Activated naive CD8-positive, alpha-beta T cell treated with anti-CD3 and anti-CD28 coated beads, Interleukin-2, amount 10 ng/mL, durations not matched to agents 7 days and 5 days (primary cell): ENCODE data around the gene SETBP1. TPM values are rescaled to one million over a fixed set of nuclear protein-coding genes. Genes with fewer than 3 reads are reported as not detected.

ENCODE experiments used
- ATAC-seq: fragments of 150-1000 bp; cut with Tn5 transposase; one replicate; pipeline ENCODE4 v1.10.0; 2021; ENCODE audit warnings: low read depth, moderate library complexity
- POLR2A ChIA-PET: fragments of 350-600 bp; sonication (Branson Sonifier 250); formaldehyde crosslinking; loops from one replicate; lab custom pipeline; 2021; ENCODE audit warnings: antibody characterized with exemption; lab: Charles Lee
- DNase-seq: peaks from one replicate; pipeline ENCODE4 v3.0.0; 2021
- H3K27ac Mint-ChIP-seq: one replicate; pipeline ENCODE4 v1.8.0; 2022; ENCODE audit warnings: mild to moderate bottlenecking, mixed read lengths
- H3K27me3 Mint-ChIP-seq: one replicate; pipeline ENCODE4 v1.8.0; 2022; ENCODE audit warnings: mild to moderate bottlenecking, moderate library complexity, mixed read lengths
- H3K36me3 Mint-ChIP-seq: one replicate; pipeline ENCODE4 v1.8.0; 2021; ENCODE audit warnings: mild to moderate bottlenecking, mixed read lengths
- H3K4me1 Mint-ChIP-seq: one replicate; pipeline ENCODE4 v1.8.0; 2021; ENCODE audit warnings: mixed read lengths
- H3K4me3 Mint-ChIP-seq: one replicate; pipeline ENCODE4 v1.8.0; 2022; ENCODE audit warnings: mild to moderate bottlenecking, moderate library complexity, mixed read lengths
- H3K9me3 Mint-ChIP-seq: one replicate; pipeline ENCODE4 v1.8.0; 2021; ENCODE audit warnings: mixed read lengths
- total RNA-seq, 2 experiments: library from RNA; stranded (reverse); gene quantifications; one replicate each; pipeline ENCODE4 v1.2.3, GENCODE V29; 2021

SETBP1 gene
- total RNA-seq, 2 experiments from 2014 or later: 1.8 to 1.9 TPM

DNA sequence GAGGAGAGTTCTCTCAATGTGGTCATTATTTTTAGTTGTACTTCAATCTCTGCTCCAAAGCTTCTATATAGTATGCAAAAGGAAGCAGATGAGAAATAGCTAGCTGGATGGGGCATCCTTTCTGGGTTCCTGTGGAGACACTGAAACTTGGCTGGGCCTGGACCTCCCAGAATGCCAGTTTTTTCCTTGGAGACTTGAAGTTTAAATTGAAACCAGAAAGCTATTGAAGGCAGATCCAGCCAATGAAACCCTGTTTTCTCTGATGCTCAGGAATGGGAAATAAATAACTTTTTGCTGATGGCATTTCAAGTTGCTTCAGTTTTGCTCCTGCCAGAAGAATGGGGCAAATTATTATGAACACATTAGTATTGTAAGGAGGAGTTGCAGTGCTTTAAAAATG lies 2.9 kb downstream of the SETBP1 start:
- no peak overlapping the region for H3K4me3 Mint-ChIP-seq
- peaks cover 12% of the 10 kb centered on the region for H3K27me3 Mint-ChIP-seq
- no peaks in the 10 kb centered on the region for H3K36me3 Mint-ChIP-seq
- ATAC-seq (no peak), DNase-seq (no peak)
- no peaks in the 10 kb centered on the region for H3K9me3 Mint-ChIP-seq
- H3K27ac Mint-ChIP-seq: no peak overlapping the region
- H3K4me1 Mint-ChIP-seq: peaks cover 4% of the 10 kb centered on the region
- POLR2A ChIA-PET: no interaction called here

DNA sequence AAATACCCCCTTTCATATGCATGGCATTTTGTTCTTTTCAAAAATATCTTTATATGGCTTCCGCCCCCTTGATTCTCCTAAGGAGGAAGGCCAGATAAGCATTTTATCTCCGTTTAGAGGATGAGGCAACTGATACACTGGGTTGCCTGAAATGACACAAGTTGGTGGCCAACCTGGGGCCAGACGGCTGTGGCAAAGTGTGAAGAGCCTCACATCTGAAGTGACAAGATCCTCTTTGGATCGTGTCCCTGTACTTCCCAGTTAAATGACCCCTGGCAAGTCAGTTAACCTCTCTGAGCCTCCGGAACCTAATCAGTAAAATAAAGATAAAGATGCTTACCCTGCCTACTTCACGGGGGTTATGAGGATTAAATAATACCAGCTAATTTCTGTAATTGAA lies 4.6 kb downstream of the SETBP1 start:
- Mint-ChIP-seq H3K4me3 (no peak overlapping the region), H3K9me3 (no peaks in the 10 kb centered on the region), H3K36me3 (no peaks in the 10 kb centered on the region), H3K27me3 (peaks cover 19% of the 10 kb centered on the region), H3K4me1 (peaks cover 2% of the 10 kb centered on the region), H3K27ac (no peak overlapping the region)
- no peak for ATAC-seq
- no peak for DNase-seq
- POLR2A ChIA-PET: no interaction called here

DNA sequence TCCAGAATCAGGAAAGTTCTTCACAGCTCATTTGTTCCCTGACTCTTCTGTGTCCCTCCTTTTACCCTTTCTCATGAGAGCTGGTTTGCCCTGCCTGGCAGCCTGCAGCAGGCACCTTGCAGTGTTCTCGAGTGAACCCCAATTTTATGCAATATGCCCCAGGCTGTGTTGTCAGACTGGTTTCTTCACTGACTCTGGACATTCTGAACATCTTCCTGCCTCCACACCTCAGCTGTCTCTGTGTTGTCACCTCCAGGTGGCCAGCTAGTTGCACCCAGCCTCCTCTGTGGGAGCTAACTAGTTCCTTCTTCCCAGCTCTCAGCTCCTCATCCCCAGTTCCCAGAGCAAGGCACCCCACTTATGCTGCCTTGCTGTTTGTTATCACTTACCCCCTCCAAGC lies 5.5 kb downstream of the SETBP1 start:
- H3K27ac Mint-ChIP-seq: no peak overlapping the region
- H3K4me3 Mint-ChIP-seq: no peak overlapping the region
- H3K27me3 Mint-ChIP-seq: peaks cover 25% of the 10 kb centered on the region
- POLR2A ChIA-PET: no interaction called here
- H3K4me1 Mint-ChIP-seq: peaks cover 2% of the 10 kb centered on the region
- ATAC-seq (no peak), DNase-seq (no peak)
- H3K9me3 Mint-ChIP-seq: no peaks in the 10 kb centered on the region
- no peaks in the 10 kb centered on the region for H3K36me3 Mint-ChIP-seq

DNA sequence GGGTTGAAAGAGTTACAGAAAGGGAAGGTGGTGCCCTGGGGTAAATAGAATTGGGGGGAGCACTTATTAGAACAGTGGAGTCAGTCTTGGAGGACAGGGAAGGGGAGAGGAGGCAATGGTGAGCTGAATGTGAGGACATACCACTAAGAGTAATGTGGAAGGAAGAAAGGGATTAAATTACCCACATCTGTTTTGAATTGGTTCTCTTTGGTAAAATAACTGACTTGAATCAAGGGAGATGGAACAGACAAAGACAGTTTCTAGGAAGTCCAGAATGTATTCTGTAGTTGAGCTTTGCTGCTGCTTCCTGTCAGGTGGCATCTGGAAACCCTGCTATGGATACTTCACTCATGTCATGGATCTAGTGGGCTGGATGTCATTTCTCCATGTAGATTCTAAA lies 6.7 kb downstream of the SETBP1 start:
- no peak overlapping the region for H3K27ac Mint-ChIP-seq
- H3K4me3 Mint-ChIP-seq: no peak overlapping the region
- peaks cover 35% of the 10 kb centered on the region for H3K27me3 Mint-ChIP-seq
- H3K9me3 Mint-ChIP-seq: no peaks in the 10 kb centered on the region
- POLR2A ChIA-PET: no interaction called here
- ATAC-seq: no peak
- H3K36me3 Mint-ChIP-seq: no peaks in the 10 kb centered on the region
- no peak for DNase-seq
- H3K4me1 Mint-ChIP-seq: peaks cover 2% of the 10 kb centered on the region

DNA sequence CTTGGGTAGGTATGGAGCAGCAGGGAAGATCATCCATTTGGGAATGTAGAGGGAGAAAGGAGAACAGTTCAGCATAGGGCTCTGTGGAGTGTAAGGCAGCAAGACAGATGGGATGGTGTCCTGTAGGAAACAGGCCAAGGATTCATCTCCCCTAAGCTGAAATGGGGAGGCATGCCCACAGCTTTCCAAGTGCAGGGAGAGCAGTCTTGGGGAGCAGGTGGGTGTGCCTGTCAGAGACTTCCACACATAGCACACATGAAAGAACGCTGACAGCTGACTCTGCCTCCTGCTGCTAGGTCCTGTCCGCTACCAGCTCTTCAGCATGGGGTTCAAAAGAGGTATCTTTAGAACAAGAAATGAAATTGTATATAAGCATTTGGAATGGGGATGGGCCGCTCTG lies 9.0 kb downstream of the SETBP1 start:
- Mint-ChIP-seq H3K36me3 (no peaks in the 10 kb centered on the region), H3K4me3 (no peak overlapping the region), H3K27ac (no peak overlapping the region), H3K4me1 (peaks cover 2% of the 10 kb centered on the region), H3K27me3 (peaks cover 47% of the 10 kb centered on the region), H3K9me3 (no peaks in the 10 kb centered on the region)
- DNase-seq (no peak), ATAC-seq (no peak)
- POLR2A ChIA-PET: no interaction called here

DNA sequence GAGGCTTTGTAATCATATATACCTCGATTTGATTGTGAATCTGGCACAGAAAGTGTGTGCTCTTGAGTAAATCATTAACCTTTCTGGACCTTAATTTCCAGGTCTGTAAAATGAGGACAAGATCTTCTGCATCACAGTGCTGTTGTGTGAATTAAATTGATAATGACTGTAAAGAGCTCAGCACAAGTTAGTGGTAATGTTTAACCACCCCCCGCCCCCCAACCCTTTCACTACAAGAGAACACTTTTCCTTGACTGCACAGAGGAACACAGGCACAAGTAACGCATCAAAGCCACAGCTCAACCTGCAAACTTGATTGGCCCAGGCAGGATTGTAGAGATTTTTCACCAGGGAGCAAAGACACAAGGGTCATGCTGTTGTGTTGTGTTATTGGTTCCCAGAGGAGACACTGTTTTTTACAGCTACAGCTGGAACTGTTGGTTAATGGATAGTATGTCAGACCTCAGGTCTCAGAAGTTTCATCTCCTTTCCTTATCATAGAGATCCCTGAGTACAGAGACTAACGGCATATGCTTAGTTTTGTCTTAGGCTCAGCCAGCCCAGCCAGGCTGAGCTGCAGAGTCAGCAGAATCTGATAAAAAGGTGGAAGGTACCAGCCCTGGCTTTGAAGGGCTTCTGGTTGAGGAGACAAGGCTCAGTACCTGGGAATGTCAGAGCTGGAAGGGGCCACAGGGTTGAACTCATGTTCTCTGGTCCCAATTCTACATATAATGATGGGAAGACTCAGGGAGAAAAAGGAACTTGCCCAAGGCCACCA lies 10.6 kb downstream of the SETBP1 start:
- Mint-ChIP-seq H3K27me3 (peaks cover 46% of the 10 kb centered on the region), H3K4me1 (peaks cover 2% of the 10 kb centered on the region), H3K9me3 (no peaks in the 10 kb centered on the region), H3K36me3 (peaks cover 2% of the 10 kb centered on the region), H3K27ac (no peak overlapping the region), H3K4me3 (no peak overlapping the region)
- POLR2A ChIA-PET: no interaction called here
- ATAC-seq (no peak), DNase-seq (no peak)

DNA sequence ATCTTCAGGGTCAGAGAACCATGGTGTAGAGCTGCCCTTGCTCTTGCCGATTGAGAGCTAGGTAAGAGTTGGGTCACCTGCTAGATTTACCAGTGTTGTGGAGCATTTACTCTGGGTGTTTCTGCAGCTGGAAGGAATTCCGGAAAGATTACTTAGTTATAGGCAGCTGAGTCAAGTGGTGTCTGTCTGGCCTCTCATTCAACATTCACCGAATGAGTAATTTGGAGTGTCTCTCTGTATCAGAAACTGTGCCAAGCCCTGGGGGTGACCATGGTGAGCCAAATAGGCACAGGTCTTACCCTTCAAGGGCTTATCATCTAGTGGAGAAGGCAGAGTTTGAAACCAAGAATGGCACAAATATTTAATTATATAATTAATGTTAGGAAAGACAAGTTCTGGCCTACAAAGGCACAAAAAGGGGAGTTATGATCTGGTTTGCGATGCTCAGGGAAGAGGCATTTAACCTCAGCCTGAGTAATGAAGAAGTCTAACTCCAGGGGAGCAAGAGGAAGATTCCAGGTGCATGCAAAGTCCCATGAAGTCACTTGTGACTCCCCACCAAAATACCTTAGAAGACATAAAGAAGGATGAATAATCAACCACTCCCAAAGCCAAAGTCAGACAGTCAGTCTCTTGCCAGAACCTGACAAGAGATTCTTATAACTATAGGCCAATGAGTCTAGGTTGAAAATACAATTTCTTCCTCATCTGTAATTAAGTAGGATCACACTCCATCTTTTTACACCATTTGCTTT lies 12.5 kb downstream of the SETBP1 start:
- no peak for DNase-seq
- H3K4me1 Mint-ChIP-seq: peaks cover 2% of the 10 kb centered on the region

DNA sequence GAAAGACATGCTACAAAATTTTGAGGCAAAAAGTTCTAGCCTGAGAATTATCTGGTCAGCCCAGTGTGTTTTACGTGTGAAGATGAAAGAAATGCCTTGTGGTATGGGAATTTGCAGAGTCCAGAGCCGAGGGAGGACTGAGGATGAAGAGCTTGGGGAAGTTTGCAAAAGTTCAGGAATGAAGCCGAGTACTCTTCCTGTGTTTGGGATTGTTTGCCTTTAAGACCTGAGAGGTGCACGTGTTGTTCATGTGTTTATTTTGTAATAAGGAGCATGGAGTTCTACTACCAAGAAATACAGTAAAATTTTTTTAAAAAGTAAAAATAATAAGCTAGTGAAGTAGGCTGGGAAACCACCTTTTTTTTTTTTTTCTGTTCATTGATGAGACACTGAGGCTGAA lies 14.8 kb downstream of the SETBP1 start:
- H3K27me3 Mint-ChIP-seq: peaks cover 36% of the 10 kb centered on the region
- no peak overlapping the region for H3K4me3 Mint-ChIP-seq
- peaks cover 4% of the 10 kb centered on the region for H3K4me1 Mint-ChIP-seq
- H3K27ac Mint-ChIP-seq: no peak overlapping the region
- H3K9me3 Mint-ChIP-seq: no peaks in the 10 kb centered on the region
- no peak for ATAC-seq
- H3K36me3 Mint-ChIP-seq: peaks cover 2% of the 10 kb centered on the region
- DNase-seq: no peak
- POLR2A ChIA-PET: no interaction called here

More for the DNA sequence above, 12.5 kb downstream of the SETBP1 start:
- H3K4me3 Mint-ChIP-seq: no peak overlapping the region
- no peaks in the 10 kb centered on the region for H3K9me3 Mint-ChIP-seq
- no peak overlapping the region for H3K27ac Mint-ChIP-seq
- ATAC-seq: no peak
- peaks cover 2% of the 10 kb centered on the region for H3K36me3 Mint-ChIP-seq
- H3K27me3 Mint-ChIP-seq: peaks cover 39% of the 10 kb centered on the region
- POLR2A ChIA-PET: no interaction called here

DNA sequence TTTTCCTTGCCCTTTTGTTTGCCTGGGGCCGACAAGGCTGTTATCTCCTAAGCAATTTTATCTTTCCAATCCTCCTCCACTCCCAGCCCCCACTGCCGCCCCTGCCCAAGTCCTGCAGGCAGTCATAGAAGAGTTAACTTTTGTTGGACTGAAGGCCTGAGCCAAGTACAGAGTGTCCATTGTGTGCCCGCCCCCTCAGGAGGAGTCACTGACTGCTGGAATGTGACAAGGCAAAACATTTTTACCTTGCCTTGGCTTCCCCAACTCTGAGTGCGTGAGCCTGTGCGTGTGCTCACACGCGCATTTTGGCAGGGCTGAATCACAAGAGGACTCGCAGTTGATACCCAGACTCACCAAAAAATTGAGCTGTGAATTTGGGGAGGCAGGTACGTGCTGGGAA lies 16.2 kb downstream of the SETBP1 start:
- POLR2A ChIA-PET: no interaction called here
- Mint-ChIP-seq H3K4me3 (no peak overlapping the region), H3K36me3 (peaks cover 2% of the 10 kb centered on the region), H3K4me1 (peaks cover 4% of the 10 kb centered on the region), H3K27ac (no peak overlapping the region), H3K9me3 (no peaks in the 10 kb centered on the region), H3K27me3 (peaks cover 24% of the 10 kb centered on the region)
- DNase-seq (no peak), ATAC-seq (no peak)

DNA sequence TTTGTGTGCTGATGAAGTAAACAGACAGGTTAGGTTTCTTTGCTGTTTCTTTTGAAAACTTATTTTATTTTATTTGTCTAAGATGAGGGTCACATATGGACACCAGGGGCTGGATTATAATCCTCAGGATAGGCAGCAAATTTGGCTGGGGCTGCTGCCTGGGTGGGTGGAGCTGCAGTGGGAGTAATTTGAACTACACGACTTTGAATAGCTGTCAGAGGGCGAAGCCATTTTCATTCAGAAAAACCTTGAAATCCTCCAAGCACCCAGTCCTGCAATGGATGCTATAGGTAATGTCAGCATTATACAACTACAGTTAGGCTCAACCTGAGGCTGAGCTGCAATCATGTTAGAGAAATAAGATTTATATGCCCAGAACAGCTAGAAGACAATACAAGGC lies 16.6 kb downstream of the SETBP1 start:
- H3K27ac Mint-ChIP-seq: no peak overlapping the region
- H3K27me3 Mint-ChIP-seq: peaks cover 22% of the 10 kb centered on the region
- DNase-seq: no peak
- ATAC-seq: no peak
- peaks cover 2% of the 10 kb centered on the region for H3K36me3 Mint-ChIP-seq
- no peak overlapping the region for H3K4me3 Mint-ChIP-seq
- H3K9me3 Mint-ChIP-seq: peaks cover 2% of the 10 kb centered on the region
- POLR2A ChIA-PET: no interaction called here
- peaks cover 4% of the 10 kb centered on the region for H3K4me1 Mint-ChIP-seq

DNA sequence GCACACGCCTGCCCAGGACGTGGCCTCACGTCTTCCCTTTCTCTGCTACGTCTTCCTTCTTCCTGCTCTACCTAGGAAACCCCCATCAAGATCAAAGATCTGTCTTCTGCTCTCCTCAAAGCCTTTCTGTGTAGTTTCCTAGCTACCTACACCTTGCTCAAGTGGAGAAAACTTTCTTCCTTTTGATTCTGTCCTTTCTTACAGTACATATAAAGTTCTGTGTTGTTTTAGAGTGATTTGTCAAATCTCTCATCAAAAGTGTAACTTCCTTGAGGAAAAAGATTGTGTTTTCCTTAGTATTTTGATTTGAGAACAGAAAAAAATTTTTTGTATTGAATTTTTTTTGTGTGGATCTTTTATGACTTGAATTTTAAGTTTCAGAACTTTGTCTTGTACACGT lies 17.8 kb downstream of the SETBP1 start:
- Mint-ChIP-seq H3K9me3 (peaks cover 3% of the 10 kb centered on the region), H3K4me1 (peaks cover 4% of the 10 kb centered on the region), H3K27me3 (peaks cover 19% of the 10 kb centered on the region), H3K27ac (no peak overlapping the region), H3K36me3 (peaks cover 4% of the 10 kb centered on the region), H3K4me3 (no peak overlapping the region)
- DNase-seq: no peak
- POLR2A ChIA-PET: no interaction called here
- no peak for ATAC-seq

DNA sequence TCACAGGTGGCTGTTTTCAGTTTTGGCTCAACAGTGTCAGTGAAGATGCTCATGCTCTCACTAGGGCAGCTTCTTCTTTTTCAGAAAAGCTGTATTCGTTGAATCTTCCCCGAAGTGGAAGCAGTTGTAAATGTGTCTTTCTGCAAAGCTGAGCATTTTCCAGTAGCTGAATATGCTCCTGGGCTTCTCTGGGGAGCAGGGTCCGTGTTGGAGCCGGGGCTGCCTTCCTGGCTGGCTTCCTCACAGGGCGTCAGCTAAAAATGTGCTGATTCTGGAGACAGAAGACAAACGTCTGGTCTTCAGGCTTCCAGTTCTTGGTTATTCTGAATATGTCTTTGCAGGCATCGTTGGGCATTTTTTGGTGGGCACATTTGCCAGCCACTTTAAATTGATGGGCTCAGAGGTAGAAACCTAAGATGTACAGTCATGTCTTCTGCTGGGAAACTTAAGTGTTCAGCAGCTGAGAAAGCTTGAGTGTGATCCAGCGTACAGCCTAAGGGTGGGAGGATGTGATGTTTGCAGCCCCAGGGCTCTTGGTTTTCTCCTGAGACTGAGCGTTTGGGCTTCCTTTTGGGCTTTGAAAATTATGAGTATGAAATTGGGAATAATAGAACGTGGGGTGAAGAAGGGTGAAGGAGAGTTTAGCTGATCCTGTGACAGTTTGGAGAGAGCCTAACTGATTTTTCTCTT lies 19.0 kb downstream of the SETBP1 start:
- H3K9me3 Mint-ChIP-seq: peaks cover 3% of the 10 kb centered on the region
- no peak overlapping the region for H3K27ac Mint-ChIP-seq
- peaks cover 18% of the 10 kb centered on the region for H3K27me3 Mint-ChIP-seq
- no peak for ATAC-seq
- peaks cover 4% of the 10 kb centered on the region for H3K4me1 Mint-ChIP-seq
- no peak overlapping the region for H3K4me3 Mint-ChIP-seq
- peaks cover 4% of the 10 kb centered on the region for H3K36me3 Mint-ChIP-seq
- DNase-seq: no peak
- POLR2A ChIA-PET: no interaction called here

DNA sequence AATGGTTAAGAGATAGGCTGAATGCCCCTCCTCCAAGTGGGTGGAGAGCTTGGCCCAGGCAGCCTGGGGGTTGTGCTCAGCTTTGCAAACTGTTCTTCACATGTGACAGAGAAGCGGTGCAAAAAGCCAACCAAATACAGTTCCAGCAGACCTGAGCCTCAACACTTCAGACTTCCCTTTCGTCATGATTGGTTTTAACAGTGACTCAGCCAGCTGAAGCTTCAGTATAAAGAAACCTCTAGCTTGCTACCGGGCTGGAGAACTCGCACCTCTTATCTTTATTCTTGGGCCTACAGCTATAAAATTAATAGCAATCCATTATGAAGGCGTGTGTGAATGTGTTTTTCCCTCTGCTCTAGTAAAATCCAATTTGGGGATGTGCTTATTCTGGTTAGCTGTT lies 20.0 kb downstream of the SETBP1 start:
- H3K27ac Mint-ChIP-seq: no peak overlapping the region
- POLR2A ChIA-PET: no interaction called here
- peaks cover 4% of the 10 kb centered on the region for H3K4me1 Mint-ChIP-seq
- peaks cover 16% of the 10 kb centered on the region for H3K27me3 Mint-ChIP-seq
- H3K36me3 Mint-ChIP-seq: peaks cover 2% of the 10 kb centered on the region
- no peak for ATAC-seq
- H3K9me3 Mint-ChIP-seq: peaks cover 3% of the 10 kb centered on the region
- H3K4me3 Mint-ChIP-seq: no peak overlapping the region
- no peak for DNase-seq
